H1 (cell line): ENCODE data around the gene TAGLN3. TPM values are rescaled to one million over a fixed set of nuclear protein-coding genes. Genes with fewer than 3 reads are reported as not detected.

Experiments used
- SAP30 ChIP-seq: fragments of 300-600 bp; sonication (generic); IDR thresholded peaks from 2 replicates; pipeline ENCODE4 v1.7.1; 2012; ENCODE audit warnings: low read length, moderate library complexity, mild to moderate bottlenecking, inconsistent platforms; ENCODE audit not compliant: insufficient read depth, insufficient replicate concordance
- SP4 ChIP-seq: IDR thresholded peaks from 2 replicates; pipeline ENCODE4 v1.6.1; 2012; ENCODE audit warnings: low read length, inconsistent platforms
- polyA plus RNA-seq, 7 experiments: library from polyadenylated mRNA; depleted of rRNA in 3 of 7; stranded (reverse) in 5 of 7; unstranded in 2 of 7; fragments of >200 nt in 5 of 7; fragments of 200-250 nt in 2 of 7; gene quantifications; 1 replicate in 5 of 7; 2 replicates in 1 of 7; 4 replicates in 1 of 7; pipeline versions ENCODE4 v1.2.1 to v1.2.3, GENCODE V29; 2011 to 2013; ENCODE audit warnings: missing spikeins in 2 of 7, mixed read lengths in 2 of 7
- total RNA-seq: library from RNA; stranded (reverse); fragmentation: NEBNext Ultra II Directional; extraction: Animal tissue kit (Norgen Biotek cat#: 25700); gene quantifications from 2 replicates; pipeline ENCODE4 v1.2.1, GENCODE V29; 2021
- TF ChIP-seq, protein P1 (sequence below): IDR thresholded peaks from 2 replicates; pipeline ENCODE4 v1.6.1; 2012; ENCODE audit warnings: low read length, inconsistent platforms

The TAGLN3 gene
- total and polyA plus RNA-seq, 2 of the 8 experiments (the other 6 are each of a cell fraction or from before 2014, with no cell fraction given) = 6.3 to 7.5 TPM

DNA sequence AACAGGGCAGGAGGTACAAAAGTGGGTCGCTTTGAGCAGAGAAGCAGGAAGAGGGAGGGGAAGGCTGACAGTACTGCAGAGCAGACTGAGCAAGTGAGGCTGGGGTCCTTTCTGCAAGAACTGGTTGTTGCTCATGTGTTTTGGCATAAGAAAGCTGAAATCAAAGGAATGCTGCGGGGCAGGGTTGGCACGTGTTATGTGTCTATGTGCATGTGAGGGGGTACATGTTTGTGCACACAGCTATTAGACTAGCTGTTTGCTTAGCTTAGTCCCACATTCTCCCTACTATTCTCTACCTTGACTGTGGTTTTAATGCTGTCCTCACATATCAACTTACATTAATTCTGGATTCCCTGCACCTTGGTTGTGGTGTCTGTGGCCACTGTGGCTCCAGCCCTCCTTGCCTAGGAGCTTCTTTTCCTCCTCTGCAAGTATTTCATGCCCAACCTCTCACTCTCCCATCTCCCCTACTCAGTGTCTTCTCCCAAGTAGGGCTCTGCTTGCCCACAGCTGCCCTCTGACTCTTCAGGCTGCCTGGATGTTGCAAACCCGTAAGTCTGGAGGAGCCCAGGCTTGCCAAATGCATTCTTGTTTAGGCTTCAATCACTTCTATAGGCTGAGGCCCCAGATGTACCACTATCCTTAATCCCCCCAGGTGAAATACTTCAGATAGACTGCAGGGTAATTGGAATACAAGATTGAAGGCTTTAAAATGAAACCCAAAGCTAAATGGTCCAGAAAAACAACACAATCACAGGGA is 4.8 kb downstream of the TAGLN3 start (continued):
- TF ChIP-seq, protein P1, sequence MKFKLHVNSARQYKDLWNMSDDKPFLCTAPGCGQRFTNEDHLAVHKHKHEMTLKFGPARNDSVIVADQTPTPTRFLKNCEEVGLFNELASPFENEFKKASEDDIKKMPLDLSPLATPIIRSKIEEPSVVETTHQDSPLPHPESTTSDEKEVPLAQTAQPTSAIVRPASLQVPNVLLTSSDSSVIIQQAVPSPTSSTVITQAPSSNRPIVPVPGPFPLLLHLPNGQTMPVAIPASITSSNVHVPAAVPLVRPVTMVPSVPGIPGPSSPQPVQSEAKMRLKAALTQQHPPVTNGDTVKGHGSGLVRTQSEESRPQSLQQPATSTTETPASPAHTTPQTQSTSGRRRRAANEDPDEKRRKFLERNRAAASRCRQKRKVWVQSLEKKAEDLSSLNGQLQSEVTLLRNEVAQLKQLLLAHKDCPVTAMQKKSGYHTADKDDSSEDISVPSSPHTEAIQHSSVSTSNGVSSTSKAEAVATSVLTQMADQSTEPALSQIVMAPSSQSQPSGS = no peak
- TF ChIP-seq SAP30 = no peak
- no peak for TF ChIP-seq SP4
- TF ChIP-seq, all 59 proteins: peak for 0
